Activated CD4-positive, alpha-beta T cell treated with anti-CD3 and anti-CD28 coated beads, Interleukin-2, amount 50 U/mL, for 48 hours (primary cell): ENCODE results near the gene DENND6B.
A peak's percentile ranks its signal among the peaks of the same experiment; 100 is the strongest.

Source experiments
- DNase-seq, 2 experiments: peaks; one replicate each; pipeline ENCODE4 v3.0.0-alpha.2; 2020

DENND6B gene

GRCh38 chr22:50314455-50315288 lies 12.1 kb downstream of the DENND6B start:
- DNase-seq, result peak; percentile 84 to 90

- no peak for DNase-seq
These were observed 12.7 kb downstream of the DENND6B start for GRCh38 chr22:50314081-50314454.

GRCh38 chr22:50313600-50313999 lies 13.2 kb downstream of the DENND6B start:
- no peak for DNase-seq

- DNase-seq, result no peak
These were observed 13.8 kb downstream of the DENND6B start for GRCh38 chr22:50313021-50313420.

GRCh38 chr22:50312371-50312770 lies 14.4 kb downstream of the DENND6B start:
- no peak for DNase-seq

- DNase-seq, result no peak
These were observed 15.0 kb downstream of the DENND6B start for GRCh38 chr22:50311606-50312351.

GRCh38 chr22:50310949-50311444 lies 15.8 kb downstream of the DENND6B start:
- no peak for DNase-seq

- DNase-seq, result no peak
These were observed 16.6 kb downstream of the DENND6B start for GRCh38 chr22:50310031-50310722.

GRCh38 chr22:50309601-50309991 lies 17.2 kb downstream of the DENND6B start:
- no peak for DNase-seq

GRCh38 chr22:50308986-50309600 lies 17.7 kb downstream of the DENND6B start:
- DNase-seq, result no peak

GRCh38 chr22:50308597-50308935 lies 18.2 kb downstream of the DENND6B start:
- DNase-seq, result no peak

- DNase-seq, result no peak
These were observed 18.8 kb downstream of the DENND6B start for GRCh38 chr22:50307890-50308596.

- DNase-seq, result peak; percentile 29 to 56
These were observed 19.8 kb downstream of the DENND6B start, which contains the start of gene PLXNB2 for GRCh38 chr22:50306753-50307749. PLXNB2 (minus strand) TSS chr22:50307646; CDS start chr22:50290584, 17,062 bp downstream.

GRCh38 chr22:50305923-50306566 lies 20.8 kb downstream of the DENND6B start:
- peak; percentile 31 to 43 for DNase-seq

- DNase-seq, result no peak
These were observed 21.4 kb downstream of the DENND6B start for GRCh38 chr22:50305393-50305922.

GRCh38 chr22:50304528-50305392 lies 22.1 kb downstream of the DENND6B start:
- DNase-seq, result no peak

- DNase-seq, result no peak
These were observed 22.8 kb downstream of the DENND6B start for GRCh38 chr22:50303848-50304527.

- no peak for DNase-seq
These were observed 23.3 kb downstream of the DENND6B start for GRCh38 chr22:50303515-50303847.

GRCh38 chr22:50302564-50302963 lies 24.2 kb downstream of the DENND6B start:
- DNase-seq, result no peak
